Large intestine (tissue), 3 donors: ENCODE measurements around the gene TNIP1. TPM values are rescaled to one million over a fixed set of nuclear protein-coding genes. Genes with fewer than 3 reads are reported as not detected.

Source experiments
- DNase-seq, 2 donors: peaks; one replicate each; pipeline versions ENCODE4 v3.0.0 to v3.0.0-alpha.2; 2013
- H3K27ac ChIP-seq: one replicate; pipeline ENCODE4 v1.5.1; 2013; ENCODE audit warnings: low read length
- H3K27me3 ChIP-seq: 2 replicates; pipeline ENCODE4 v1.6.1; 2013; ENCODE audit warnings: low read length; ENCODE audit not compliant: control insufficient read depth, insufficient read depth
- H3K36me3 ChIP-seq: 2 replicates; pipeline ENCODE4 v1.6.1; 2013; ENCODE audit warnings: low read length; ENCODE audit not compliant: control insufficient read depth, insufficient read depth
- H3K4me1 ChIP-seq: one replicate; pipeline ENCODE4 v1.6.1; 2013; ENCODE audit warnings: low read length; ENCODE audit not compliant: control insufficient read depth, insufficient read depth
- H3K4me3 ChIP-seq: one replicate; pipeline ENCODE4 v1.5.1; 2013; ENCODE audit warnings: low read length
- H3K9me3 ChIP-seq: one replicate; pipeline ENCODE4 v1.6.1; 2013; ENCODE audit warnings: mild to moderate bottlenecking, low read depth, low read length, moderate library complexity; ENCODE audit not compliant: control insufficient read depth
- WGBS: methylation state at CpG from one replicate; pipeline ENCODE4 v1.1.5; 2013; ENCODE audit warnings: low lambda C conversion rate; ENCODE audit not compliant: insufficient coverage; 5-methylcytosine and 5-hydroxymethylcytosine counted together
- polyA plus RNA-seq: library from polyadenylated mRNA; unstranded; fragments of 120-200 nt; gene quantifications from one replicate; pipeline ENCODE4 v1.2.1, GENCODE V29; 2013

Gene TNIP1
- polyA plus RNA-seq, 1 donor, result 69.0 TPM

DNA sequence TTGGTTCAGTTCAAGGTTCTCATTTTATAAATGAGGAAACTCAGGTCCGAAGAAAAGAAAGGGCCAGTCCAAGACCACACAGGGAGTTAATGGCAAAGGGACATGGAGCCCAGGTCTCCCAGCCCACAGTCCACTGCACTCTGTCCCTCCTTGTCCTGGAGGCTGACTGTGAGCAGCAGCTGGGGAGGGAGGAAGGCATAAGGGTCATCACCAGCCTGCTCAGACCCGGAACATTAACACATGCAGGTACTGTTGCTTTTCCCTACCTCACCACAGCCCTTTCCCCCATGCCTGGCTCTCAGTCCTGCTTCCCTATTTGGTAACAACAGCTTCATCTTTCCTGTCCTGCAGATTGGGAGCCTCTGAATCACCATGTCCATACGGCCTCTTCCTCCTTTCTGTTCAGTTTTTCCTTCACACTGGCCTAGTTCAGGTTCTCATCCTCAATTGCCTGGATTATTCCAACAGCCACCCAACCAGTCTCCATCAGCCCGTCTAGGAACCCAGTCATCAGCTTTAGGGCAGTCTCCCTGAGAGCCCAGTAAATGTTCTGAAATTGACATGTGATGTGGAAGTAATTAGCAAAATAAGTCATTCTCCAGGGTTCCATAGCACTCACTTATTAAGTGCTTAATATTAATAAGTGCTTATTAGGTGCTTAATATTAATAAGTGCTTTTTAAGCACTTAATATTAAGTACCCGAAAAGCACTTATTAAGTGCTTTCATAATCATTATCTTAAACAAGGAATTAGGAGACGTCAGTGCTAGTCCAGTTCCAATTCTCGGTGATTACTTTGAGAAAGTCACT is 56.2 kb downstream of the TNIP1 start:
- Histone ChIP-seq H3K4me1 (no peaks in the 10 kb centered on the region), H3K4me3 (no peak overlapping the region), H3K27me3 (no peaks in the 10 kb centered on the region), H3K36me3 (peaks cover 39% of the 10 kb centered on the region), H3K9me3 (no peaks in the 10 kb centered on the region), H3K27ac (no peak overlapping the region)
- 89% methylated on average over 1 of the region's 7 CpGs for WGBS
- DNase-seq, result no peak

GRCh38 chr5:151023651-151024050 is 57.2 kb downstream of the TNIP1 start:
- H3K36me3 ChIP-seq, result peaks cover 29% of the 10 kb centered on the region
- peak in 1 of 2 donors; percentile 17 for DNase-seq
- H3K27me3 ChIP-seq, result no peaks in the 10 kb centered on the region
- H3K9me3 ChIP-seq, result no peaks in the 10 kb centered on the region
- no peaks in the 10 kb centered on the region for H3K4me1 ChIP-seq
- WGBS, result no CpG with 5 or more reads among the region's 8 CpGs
- no peak overlapping the region for H3K27ac ChIP-seq
- H3K4me3 ChIP-seq, result no peak overlapping the region

- Histone ChIP-seq H3K27ac (no peak overlapping the region), H3K27me3 (no peaks in the 10 kb centered on the region), H3K4me1 (peaks cover 3% of the 10 kb centered on the region), H3K36me3 (peaks cover 24% of the 10 kb centered on the region), H3K4me3 (no peak overlapping the region), H3K9me3 (no peaks in the 10 kb centered on the region)
- no peak for DNase-seq
- no CpG with 5 or more reads among the region's 5 CpGs for WGBS
Measured at GRCh38 chr5:151023047-151023615, 57.7 kb downstream of the TNIP1 start.

- WGBS, result 100% methylated on average over 1 of the region's 7 CpGs
- no peak for DNase-seq
- Histone ChIP-seq H3K4me3 (no peak overlapping the region), H3K27ac (no peak overlapping the region), H3K4me1 (peaks cover 9% of the 10 kb centered on the region), H3K36me3 (peaks cover 19% of the 10 kb centered on the region), H3K9me3 (no peaks in the 10 kb centered on the region), H3K27me3 (no peaks in the 10 kb centered on the region)
Measured at GRCh38 chr5:151022511-151023018, 58.3 kb downstream of the TNIP1 start.

DNA sequence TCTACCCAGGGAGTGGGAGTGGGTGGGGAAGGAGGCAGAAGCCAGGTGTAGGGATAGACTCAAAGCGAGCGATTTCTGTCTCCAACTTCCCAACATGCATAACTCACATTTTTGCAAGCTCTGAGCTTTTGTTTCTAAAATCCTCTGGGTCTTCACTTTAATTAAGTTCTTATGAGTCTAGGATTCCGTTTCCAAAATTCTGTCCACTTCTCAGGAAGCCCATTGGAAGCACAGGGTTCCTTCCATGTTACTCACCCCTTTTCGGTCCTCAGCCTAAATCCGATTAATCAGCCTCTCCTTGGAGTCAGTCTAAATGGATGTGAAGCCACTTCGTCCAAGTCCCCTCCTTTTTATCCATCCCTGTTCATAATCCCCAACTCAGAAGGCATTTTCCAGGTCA is 59.1 kb downstream of the TNIP1 start:
- DNase-seq, result no peak
- H3K27ac ChIP-seq, result no peak overlapping the region
- peaks cover 13% of the 10 kb centered on the region for H3K4me1 ChIP-seq
- no CpG with 5 or more reads among the region's 6 CpGs for WGBS
- H3K9me3 ChIP-seq, result no peaks in the 10 kb centered on the region
- H3K4me3 ChIP-seq, result no peak overlapping the region
- H3K36me3 ChIP-seq, result peaks cover 10% of the 10 kb centered on the region
- H3K27me3 ChIP-seq, result no peaks in the 10 kb centered on the region

- no peak within 1 kb of the TSS for H3K27ac ChIP-seq
- H3K4me1 ChIP-seq, result peaks cover 22% of the 10 kb centered on the region
- no CpG with 5 or more reads among the region's 54 CpGs for WGBS
- no peaks in the 10 kb centered on the region for H3K27me3 ChIP-seq
- peaks cover 3% of the 10 kb centered on the region for H3K36me3 ChIP-seq
- H3K9me3 ChIP-seq, result no peaks in the 10 kb centered on the region
- peak within 1 kb of the TSS; percentile 55 for H3K4me3 ChIP-seq
- DNase-seq, result peak; percentile 66 to 81
Measured at GRCh38 chr5:151020304-151021110, 60.3 kb downstream of the TNIP1 start, which contains the start of gene GPX3. GPX3 (plus strand) TSS chr5:151020591; CDS start chr5:151020655, 64 bp downstream.

GRCh38 chr5:151019331-151019730 is 61.5 kb downstream of the TNIP1 start:
- DNase-seq, result no peak
- no CpG with 5 or more reads among the region's 2 CpGs for WGBS
- no peak overlapping the region for H3K4me3 ChIP-seq
- no peak overlapping the region for H3K27ac ChIP-seq
- H3K4me1 ChIP-seq, result peaks cover 26% of the 10 kb centered on the region
- no peaks in the 10 kb centered on the region for H3K27me3 ChIP-seq
- H3K36me3 ChIP-seq, result no peaks in the 10 kb centered on the region
- H3K9me3 ChIP-seq, result no peaks in the 10 kb centered on the region

DNA sequence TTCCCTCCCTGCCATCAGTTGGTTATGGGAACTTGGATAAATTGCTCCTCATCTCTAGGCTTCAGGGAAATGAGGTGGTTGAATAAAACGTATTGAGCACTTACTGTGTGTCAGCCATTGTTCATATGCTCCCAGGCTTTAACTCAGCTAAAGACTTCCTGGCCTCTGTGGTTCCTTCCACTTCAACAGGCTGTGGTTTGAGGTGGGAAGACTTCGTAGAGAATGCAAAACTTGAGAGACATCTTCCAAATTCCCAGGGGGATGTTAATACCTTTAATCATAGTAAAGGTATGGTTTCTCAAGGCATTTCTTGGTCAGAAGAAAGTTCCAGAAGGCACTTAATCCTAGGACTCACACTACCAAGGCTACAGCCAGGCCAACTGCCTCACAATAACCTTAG is 62.0 kb downstream of the TNIP1 start:
- Histone ChIP-seq H3K36me3 (no peaks in the 10 kb centered on the region), H3K4me3 (no peak overlapping the region), H3K4me1 (peaks cover 26% of the 10 kb centered on the region), H3K27ac (no peak overlapping the region), H3K27me3 (no peaks in the 10 kb centered on the region), H3K9me3 (no peaks in the 10 kb centered on the region)
- DNase-seq, result no peak
- no CpG with 5 or more reads among the region's 2 CpGs for WGBS

DNA sequence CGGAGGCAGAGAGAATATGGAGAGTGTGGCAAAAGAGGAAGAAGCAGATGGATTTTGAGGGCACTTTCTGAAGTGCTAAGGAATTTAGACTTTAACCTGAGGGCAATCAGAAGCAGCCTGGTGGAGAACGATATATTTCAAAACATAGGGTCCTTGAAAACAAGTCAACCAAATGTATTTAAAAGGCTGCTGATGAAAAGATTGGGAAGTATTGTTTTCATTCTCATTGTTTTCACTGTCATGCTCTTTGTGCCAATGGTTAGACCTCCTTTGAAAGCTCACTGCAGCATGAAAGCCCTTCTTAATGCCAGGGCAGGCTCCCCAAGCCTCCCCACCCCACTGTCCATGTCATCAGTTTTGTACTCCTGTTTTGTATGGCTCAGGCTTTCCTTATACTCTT is 62.9 kb downstream of the TNIP1 start:
- no peaks in the 10 kb centered on the region for H3K36me3 ChIP-seq

GRCh38 chr5:151016700-151017099 is 64.1 kb downstream of the TNIP1 start:
- Histone ChIP-seq H3K27ac (peak overlapping the region; percentile 67), H3K27me3 (no peaks in the 10 kb centered on the region), H3K4me3 (no peak overlapping the region), H3K36me3 (no peaks in the 10 kb centered on the region), H3K4me1 (peaks cover 26% of the 10 kb centered on the region), H3K9me3 (no peaks in the 10 kb centered on the region)
- no peak for DNase-seq
- 80% methylated on average over 1 of the region's 5 CpGs for whole genome bisulfite sequencing

More for the DNA sequence above, 62.9 kb downstream of the TNIP1 start:
- Histone ChIP-seq H3K4me3 (no peak overlapping the region), H3K9me3 (no peaks in the 10 kb centered on the region), H3K4me1 (peaks cover 26% of the 10 kb centered on the region), H3K27ac (no peak overlapping the region), H3K27me3 (no peaks in the 10 kb centered on the region)
- DNase-seq, result peak in 1 of 2 donors; percentile 21
- WGBS, result 86% methylated on average over 1 of the region's 2 CpGs
